ENCODE measurements around the gene PTPDC1.

The PTPDC1 gene

DNA sequence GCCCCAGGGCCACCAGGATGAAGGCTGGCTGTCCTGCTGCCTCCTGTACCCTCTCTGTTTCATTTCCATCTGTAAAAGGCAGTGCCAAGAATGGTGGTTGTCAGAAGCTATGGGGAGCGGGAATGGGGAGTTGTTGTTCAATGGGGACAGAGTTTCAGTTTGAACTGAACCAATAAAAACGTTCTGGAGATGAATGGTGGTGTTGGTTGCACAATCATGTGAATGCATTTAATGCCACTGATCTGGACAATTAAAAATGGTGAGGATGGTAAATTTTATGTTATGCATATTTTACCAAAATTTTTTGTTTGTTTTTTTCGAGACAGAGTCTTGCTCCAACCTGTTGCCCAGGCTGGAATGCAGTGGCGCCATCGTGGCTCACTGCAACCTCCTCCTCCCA is 58.1 kb downstream of the PTPDC1 start:
- no peak for FAIRE-seq

DNA sequence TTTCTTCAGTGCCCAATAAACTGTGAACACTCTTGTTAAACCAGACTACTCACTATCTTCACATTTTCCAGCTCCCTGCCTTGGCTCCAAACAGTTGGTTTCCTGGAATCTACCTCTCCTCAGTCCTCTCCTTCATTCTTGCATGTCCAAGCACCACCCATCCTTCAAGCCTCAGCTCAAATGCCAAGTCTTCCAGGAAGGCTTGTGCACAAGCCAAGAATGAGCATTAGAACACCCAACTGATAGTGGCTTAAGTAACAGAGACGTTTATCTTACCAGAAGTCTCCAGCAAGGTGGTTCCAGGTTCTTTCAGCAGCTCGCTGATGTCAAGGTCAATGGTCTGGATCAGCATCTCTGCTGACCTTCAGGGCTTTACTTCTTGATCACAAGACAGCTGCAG is 60.1 kb downstream of the PTPDC1 start:
- no peak for FAIRE-seq

DNA sequence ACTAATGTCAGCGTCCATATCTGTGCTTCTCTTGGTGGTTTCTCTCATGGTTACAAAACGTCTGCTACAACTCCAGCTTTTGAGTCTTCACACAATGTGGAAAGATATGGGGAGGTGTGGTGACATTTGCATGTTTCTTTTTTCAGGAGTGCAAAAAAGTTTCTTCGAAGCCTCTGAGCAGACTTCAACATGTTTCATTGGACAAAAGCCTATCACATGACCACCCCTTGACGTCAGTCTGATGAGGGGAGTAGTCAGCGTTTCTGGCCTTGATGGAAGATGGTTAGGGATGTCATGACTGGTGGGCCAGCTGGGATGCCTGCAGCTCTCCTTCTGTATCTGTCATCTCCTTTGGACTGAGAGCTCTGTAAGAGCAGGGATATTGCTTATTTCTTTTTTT is 61.4 kb downstream of the PTPDC1 start:
- no peak for FAIRE-seq

DNA sequence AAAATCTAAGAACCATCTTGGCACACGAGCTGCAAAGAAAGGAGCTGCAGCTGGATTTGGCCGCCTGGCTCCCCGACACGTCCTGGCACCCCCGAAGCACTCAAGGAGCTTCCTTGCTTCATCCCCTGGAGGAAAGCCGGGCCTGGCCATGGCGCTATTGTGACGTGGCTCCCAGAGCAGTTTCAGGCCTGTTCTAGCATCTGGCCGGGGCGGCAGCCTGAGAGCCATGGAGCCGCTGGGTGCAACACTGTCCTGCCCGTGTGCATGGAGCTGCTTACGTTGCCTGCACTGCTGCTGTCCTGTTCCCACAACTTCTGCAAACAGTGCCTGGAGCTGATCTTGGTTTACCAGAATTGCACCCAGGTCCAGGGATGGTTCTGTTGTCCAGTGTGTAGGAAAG is 63.5 kb downstream of the PTPDC1 start:
- FAIRE-seq: no peak

DNA sequence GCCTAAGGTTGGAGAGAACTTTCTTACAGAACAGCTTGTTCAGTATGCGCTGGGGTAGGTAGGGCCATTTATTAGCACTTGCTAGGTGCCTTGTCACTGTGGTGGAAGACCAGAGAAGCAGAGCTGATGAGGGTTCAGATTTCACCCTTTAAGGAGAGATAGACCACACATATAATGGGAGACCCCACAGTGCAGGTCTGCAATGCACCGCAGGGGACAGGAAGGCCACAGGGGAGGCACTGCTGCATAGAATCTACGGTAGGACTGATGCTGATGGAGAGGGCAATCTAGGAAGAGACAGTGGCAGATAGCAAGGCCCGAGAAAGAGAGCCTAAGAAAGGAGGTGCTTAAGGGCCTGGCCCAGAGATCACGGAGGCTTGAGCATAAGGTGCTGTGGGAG is 64.2 kb downstream of the PTPDC1 start:
- FAIRE-seq: no peak

DNA sequence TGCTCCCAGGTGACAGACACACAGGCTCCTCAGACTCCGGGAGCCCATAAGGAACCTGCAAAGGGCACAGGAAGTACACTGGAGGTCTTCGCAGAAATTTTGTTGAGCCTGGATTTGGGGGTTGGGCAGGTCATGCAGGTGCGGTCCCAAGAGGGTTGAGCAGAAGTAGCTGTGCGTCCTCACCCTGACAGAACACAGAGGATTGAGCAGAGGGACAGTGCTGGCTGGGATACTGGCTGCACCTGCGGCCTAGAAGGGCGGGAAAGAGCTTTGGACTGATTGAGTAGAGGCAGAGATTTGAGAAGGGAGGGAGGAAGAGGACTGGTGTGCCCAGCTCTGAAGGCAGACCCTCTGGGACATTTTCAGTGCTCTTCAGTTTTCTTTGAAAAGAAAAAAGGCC is 65.4 kb downstream of the PTPDC1 start:
- FAIRE-seq: no peak

DNA sequence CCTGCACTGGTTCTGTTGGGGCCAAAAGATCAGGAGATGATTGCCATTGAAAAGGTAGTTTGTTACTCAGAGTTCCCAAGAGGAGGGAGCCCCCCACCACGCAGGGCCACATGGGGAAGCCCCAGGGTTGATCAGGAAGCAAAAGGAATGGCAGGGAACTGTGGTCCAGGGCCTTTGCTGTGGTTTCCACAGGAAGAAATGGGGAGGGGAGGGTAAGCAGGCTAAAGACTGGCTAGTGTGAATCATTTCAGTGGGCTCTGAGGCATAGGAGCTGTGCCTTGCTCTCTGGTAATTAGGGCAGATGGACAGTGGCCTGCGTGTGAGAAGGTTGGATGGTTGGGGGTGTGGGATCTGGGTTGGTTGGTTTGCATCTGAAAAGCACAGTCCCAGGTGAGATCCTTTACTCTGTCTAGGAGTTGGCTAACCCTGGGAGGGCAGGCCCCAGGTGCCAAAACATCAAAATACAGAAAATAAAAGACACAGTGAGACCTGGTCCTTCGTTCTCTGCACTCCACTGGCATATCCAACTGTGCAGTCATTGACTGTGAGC is 66.1 kb downstream of the PTPDC1 start:
- no peak for FAIRE-seq

DNA sequence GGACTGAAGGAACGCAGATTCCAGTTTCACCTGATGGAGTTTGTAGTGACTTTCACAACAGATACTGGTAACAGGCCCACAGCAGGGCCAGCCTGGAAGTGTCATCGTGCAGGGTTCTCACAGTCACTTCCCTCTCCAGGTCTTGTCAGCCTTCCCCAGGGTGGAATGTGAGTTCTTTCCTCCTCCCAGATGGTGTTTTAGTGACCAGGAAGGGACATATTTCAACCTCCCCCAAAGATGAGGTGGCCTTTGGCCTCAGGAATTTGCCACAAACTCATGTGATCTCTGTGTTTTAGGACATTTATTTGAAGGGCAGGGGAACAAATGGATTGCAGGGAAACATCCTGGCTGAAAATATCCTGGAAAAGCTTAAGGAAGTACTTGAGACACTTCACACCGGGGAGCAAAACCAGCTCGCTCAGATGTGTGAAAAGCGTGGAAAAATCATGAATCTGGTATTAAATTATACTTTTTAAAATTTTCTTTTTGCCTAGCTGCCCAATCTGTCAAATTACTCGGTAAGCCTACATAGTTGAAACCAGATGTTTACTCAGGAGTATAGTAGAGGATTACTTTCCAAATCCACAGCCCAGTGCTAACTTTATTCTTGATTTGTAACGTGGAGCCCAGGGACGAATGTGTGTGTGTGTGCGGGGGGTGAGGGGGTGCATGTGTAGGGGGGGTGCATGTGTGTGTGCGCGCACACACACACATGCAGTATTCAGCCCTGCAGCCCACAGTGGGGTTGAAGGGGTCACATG is 66.8 kb downstream of the PTPDC1 start:
- FAIRE-seq: no peak

DNA sequence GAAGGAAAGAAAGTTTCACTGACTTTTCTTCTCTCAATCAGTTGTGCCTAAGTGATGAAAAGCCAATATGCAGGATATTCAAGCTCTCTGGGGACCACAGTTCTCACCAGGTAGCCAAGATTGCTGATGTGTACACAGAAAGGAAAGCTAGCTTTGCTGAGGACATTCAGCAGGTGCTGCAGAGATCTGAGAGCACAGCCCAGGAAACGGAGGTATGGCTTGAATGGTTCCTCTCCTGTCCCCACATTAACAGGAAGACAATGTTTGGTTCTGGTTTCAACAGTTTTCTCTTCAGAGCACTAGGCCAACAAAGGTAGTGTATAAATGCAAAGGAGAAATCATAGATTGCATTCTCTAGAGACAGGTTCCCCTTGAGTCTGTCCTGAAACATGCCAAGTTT is 69.6 kb downstream of the PTPDC1 start:
- FAIRE-seq: no peak

DNA sequence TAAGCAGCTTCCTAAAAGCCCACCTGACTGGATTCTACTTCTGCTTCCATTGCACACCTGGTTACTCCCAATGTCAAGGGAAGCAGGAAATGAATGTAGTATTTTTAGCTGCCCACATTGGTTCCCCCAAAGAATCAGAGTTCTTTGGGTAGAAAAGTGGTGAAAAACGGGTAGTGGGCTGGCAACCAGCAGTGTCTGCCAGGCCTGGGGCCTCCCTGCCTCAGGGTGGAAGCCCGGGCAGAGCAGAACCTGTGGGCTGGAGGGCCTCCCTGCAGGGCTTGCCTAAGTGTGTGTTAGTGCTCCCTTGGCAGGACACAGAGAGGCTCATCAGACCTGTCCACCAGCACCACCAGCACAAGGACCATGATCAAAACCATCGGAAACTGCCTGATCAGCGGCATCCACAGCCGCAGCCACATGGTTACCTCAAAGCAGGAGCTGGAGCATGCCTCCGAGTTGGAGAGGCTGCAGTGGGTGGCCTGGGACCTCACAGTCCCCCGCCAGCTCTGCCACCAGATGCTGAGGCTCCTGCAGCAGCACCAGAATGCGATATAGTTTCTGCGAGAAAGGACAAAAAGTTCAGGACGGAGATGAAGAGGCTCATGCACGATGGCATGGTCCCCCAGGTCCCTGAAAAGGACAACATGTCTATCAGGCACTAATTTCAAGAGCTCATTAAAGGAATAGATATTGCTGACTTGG is 72.2 kb downstream of the PTPDC1 start:
- no peak for FAIRE-seq

DNA sequence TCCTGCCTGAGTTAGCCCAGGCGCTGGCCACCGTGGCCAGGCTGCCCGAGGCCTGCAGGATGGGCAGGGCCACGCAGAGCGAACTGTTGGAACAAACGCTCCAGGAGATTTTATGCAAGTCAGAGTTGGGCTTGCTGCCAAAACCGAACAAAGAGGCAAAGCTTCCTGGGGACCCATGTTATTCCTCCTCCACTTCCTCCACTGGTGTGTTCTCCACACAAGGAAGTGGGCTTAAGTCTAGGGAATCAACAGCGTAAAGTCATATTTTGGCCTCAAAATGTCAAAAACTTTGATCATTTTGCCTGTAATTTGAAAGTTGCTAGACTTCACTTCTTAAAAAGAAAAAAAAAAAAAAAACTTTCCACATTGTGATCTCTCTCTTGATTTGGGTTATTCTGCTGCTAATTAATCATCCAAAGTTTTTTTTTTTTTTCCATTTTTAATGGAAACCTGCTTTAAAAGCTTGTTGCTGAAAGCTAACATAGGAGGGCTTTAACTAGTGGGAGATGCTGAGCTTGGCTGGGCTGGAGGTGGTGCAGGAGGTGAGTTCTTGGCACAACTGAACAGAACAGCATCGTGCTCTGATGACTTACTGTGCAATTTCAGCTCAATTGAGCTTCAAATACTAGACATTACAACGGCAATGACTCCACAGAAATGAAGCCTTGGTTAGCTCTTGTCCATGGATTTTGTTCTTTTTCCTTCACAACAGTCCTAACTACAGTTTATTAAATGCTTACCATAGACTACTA is 73.0 kb downstream of the PTPDC1 start:
- no peak for FAIRE-seq
